Neuronal stem cell (in vitro differentiated cells): ENCODE results near the gene TPCN2.

Source experiments
- DNase-seq: peaks from one replicate; pipeline ENCODE4 v3.0.0-alpha.2; 2013; ENCODE audit warnings: low spot score
- H2AFZ ChIP-seq: one replicate; pipeline ENCODE4 v1.6.1; 2013; ENCODE audit warnings: mild to moderate bottlenecking, low read length, inconsistent platforms
- H2AK5ac ChIP-seq: 2 replicates; pipeline ENCODE4 v1.6.1; 2013; ENCODE audit warnings: low read depth, mild to moderate bottlenecking, inconsistent platforms, low read length, moderate library complexity, mixed read lengths
- H2BK120ac ChIP-seq: 2 replicates; pipeline ENCODE4 v1.6.1; 2013; ENCODE audit warnings: low read depth, mild to moderate bottlenecking, inconsistent platforms, low read length, moderate library complexity, mixed read lengths
- H2BK12ac ChIP-seq: one replicate; pipeline ENCODE4 v1.6.1; 2013; ENCODE audit warnings: low read length, inconsistent platforms
- H2BK15ac ChIP-seq: 2 replicates; pipeline ENCODE4 v1.6.1; 2013; ENCODE audit warnings: mild to moderate bottlenecking, low read length, inconsistent platforms, mixed read lengths
- H2BK5ac ChIP-seq: one replicate; pipeline ENCODE4 v1.6.1; 2013; ENCODE audit warnings: inconsistent platforms, mild to moderate bottlenecking, low read length, moderate library complexity
- H3K14ac ChIP-seq: one replicate; pipeline ENCODE4 v1.6.1; 2013; ENCODE audit warnings: low read length, inconsistent platforms
- H3K18ac ChIP-seq: 2 replicates; pipeline ENCODE4 v1.6.1; 2013; ENCODE audit warnings: low read length, inconsistent platforms
- H3K23ac ChIP-seq: 2 replicates; pipeline ENCODE4 v1.6.1; 2013; ENCODE audit warnings: low read depth, mild to moderate bottlenecking, mixed read lengths, low read length, inconsistent platforms; ENCODE audit not compliant: poor library complexity
- H3K27ac ChIP-seq: replicated peaks from 3 replicates; pipeline ENCODE4 v1.5.1; 2013; ENCODE audit warnings: low read length, inconsistent platforms
- H3K27me3 ChIP-seq, 3 experiments: 2 replicates each; pipeline ENCODE4 v1.6.1; 2013; ENCODE audit warnings: low read length in 3 of 3, mild to moderate bottlenecking in 2 of 3, inconsistent platforms in 1 of 3, low read depth in 1 of 3, mixed read lengths in 1 of 3, moderate library complexity in 1 of 3; ENCODE audit not compliant: control insufficient read depth in 3 of 3, insufficient read depth in 3 of 3
- H3K36me3 ChIP-seq, 2 donors: replicated peaks in 1 of 2; 2 replicates each; pipeline ENCODE4 v1.6.1; 2013; ENCODE audit warnings: low read length in 2 of 2; ENCODE audit not compliant: control insufficient read depth in 2 of 2, insufficient read depth in 2 of 2
- H3K4ac ChIP-seq: 2 replicates; pipeline ENCODE4 v1.6.1; 2013; ENCODE audit warnings: inconsistent platforms, mild to moderate bottlenecking, low read length, moderate library complexity
- H3K4me1 ChIP-seq, 2 donors: 1 replicate in 1 of 2; 2 replicates in 1 of 2; pipeline ENCODE4 v1.6.1; 2013; ENCODE audit warnings: low read length in 2 of 2, low read depth in 1 of 2; ENCODE audit not compliant: control insufficient read depth in 2 of 2, insufficient read depth in 1 of 2
- H3K4me2 ChIP-seq: one replicate; pipeline ENCODE4 v1.6.1; 2013; ENCODE audit warnings: mild to moderate bottlenecking, low read length, inconsistent platforms; ENCODE audit not compliant: insufficient read depth, poor library complexity, severe bottlenecking
- H3K4me3 ChIP-seq, 2 donors: 2 replicates each; pipeline ENCODE4 v1.5.1; 2013; ENCODE audit warnings: low read length in 2 of 2, mild to moderate bottlenecking in 2 of 2, inconsistent platforms in 1 of 2, moderate library complexity in 1 of 2
- H3K79me1 ChIP-seq: one replicate; pipeline ENCODE4 v1.6.1; 2013; ENCODE audit warnings: low read depth, mild to moderate bottlenecking, inconsistent platforms, low read length, moderate library complexity
- H3K9ac ChIP-seq: one replicate; pipeline ENCODE4 v1.6.1; 2013; ENCODE audit warnings: mild to moderate bottlenecking, low read depth, low read length, inconsistent platforms; ENCODE audit not compliant: poor library complexity
- H3K9me3 ChIP-seq, 2 donors: replicated peaks in 1 of 2; 2 replicates each; pipeline versions ENCODE3 to v1.6.1; 2013; ENCODE audit warnings: low read length in 2 of 2, mild to moderate bottlenecking in 2 of 2, inconsistent platforms in 1 of 2, low read depth in 1 of 2, mixed read lengths in 1 of 2, moderate library complexity in 1 of 2; ENCODE audit not compliant: control insufficient read depth in 2 of 2, insufficient read depth in 1 of 2
- H4K8ac ChIP-seq: one replicate; pipeline ENCODE4 v1.6.1; 2013; ENCODE audit warnings: low read depth, mild to moderate bottlenecking, inconsistent platforms, low read length, moderate library complexity
- H4K91ac ChIP-seq: one replicate; pipeline ENCODE4 v1.6.1; 2013; ENCODE audit warnings: low read length, low read depth, mild to moderate bottlenecking, inconsistent platforms; ENCODE audit not compliant: poor library complexity
- WGBS, 2 donors: extraction: QIAGEN DNeasy Blood & Tissue Kit; methylation state at CpG; one replicate each; pipeline ENCODE4 v1.1.7; 2013; ENCODE audit warnings: missing lambda C conversion rate in 2 of 2, mixed read lengths in 1 of 2; ENCODE audit not compliant: insufficient read length in 2 of 2, insufficient replicate concordance in 1 of 2; ENCODE audit errors: extremely low coverage in 2 of 2; 5-methylcytosine and 5-hydroxymethylcytosine counted together

The TPCN2 gene

DNA sequence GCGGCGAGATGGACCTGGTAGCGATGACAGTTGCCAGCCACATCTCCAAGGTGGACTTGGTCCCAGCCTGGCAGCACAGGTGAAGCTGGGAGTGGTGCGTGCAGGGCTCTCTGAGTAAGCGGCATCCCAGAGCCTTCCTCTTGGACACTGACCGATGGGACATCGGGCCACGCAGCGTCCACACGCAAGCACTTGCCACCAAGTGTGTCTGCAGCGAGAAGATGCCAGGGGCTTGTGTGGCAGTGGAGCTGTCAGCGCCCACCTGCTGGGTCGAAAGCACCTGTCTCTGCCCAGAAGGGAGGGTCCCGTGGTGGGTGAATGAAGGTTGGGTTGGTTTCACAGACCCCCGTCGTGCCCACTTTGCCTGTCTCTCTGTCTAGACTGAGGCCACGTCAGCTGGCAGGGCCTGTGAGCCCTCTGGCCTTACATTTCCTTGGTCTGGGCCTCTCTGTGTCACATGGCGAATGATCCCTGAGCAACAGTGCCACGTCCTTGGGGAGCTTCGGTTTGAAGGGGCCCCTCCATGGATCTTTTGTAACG, 56.2 kb downstream of the TPCN2 start:
- Histone ChIP-seq H2BK12ac (peak overlapping the region; percentile 43), H3K14ac (no peak overlapping the region), H3K4ac (peak overlapping the region; percentile 81), H3K9ac (no peak overlapping the region), H3K79me1 (peaks cover 4% of the 10 kb centered on the region), H2BK5ac (peak overlapping the region; percentile 95), H2BK15ac (peak overlapping the region; percentile 30), H3K4me1 (no peaks in the 10 kb centered on the region), H3K18ac (peak overlapping the region; percentile 54), H3K36me3 (no peaks in the 10 kb centered on the region), H3K27ac (no peak overlapping the region), H3K4me2 (no peak overlapping the region), H4K8ac (no peak overlapping the region), H2AK5ac (peak overlapping the region; percentile 81), H2AFZ (no peak overlapping the region), H3K23ac (peak overlapping the region; percentile 83), H3K9me3 (peaks cover 0 to 4% of the 10 kb centered on the region in 2 donors), H3K4me3 (no peak overlapping the region), H3K27me3 (no peaks in the 10 kb centered on the region), H4K91ac (no peak overlapping the region), H2BK120ac (no peak overlapping the region)
- DNase-seq = no peak
- WGBS, 2 donors = no CpG with 5 or more reads among the region's 21 CpGs

DNA sequence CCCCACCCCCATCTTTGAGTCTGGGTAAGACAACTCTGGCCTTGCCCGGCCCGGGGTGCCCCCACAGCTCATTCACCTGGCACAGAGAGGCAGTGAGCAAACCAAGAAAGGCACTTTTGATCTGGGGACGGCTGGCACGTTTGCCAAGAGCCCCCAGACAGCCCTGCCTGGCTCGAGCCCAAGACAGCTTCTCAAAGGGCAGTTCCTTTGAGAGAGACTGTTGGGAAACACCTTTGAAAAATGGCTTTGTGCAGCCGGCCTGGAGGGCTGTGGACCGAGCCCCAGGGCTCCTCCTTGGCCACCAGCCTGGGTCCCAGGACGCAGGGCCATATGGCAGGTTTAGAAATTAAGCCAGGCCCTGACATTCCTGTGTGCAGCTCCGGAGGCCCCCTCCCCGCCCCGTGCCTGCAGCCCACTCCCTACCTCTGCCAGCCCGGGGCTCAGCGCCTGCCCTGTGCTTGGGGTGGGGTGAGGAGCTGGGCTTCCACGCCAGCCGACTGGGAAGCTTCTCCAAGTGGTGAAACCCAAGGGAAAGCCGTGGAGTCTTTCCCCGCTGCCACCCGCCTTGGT, 56.8 kb downstream of the TPCN2 start:
- Histone ChIP-seq H3K4ac (no peak overlapping the region), H4K91ac (no peak overlapping the region), H4K8ac (no peak overlapping the region), H3K27me3 (no peaks in the 10 kb centered on the region), H3K18ac (no peak overlapping the region), H2BK120ac (no peak overlapping the region), H3K4me3 (no peak overlapping the region), H2BK12ac (no peak overlapping the region), H3K36me3 (no peaks in the 10 kb centered on the region), H3K4me2 (no peak overlapping the region), H3K9ac (no peak overlapping the region), H3K14ac (no peak overlapping the region), H3K23ac (peak overlapping the region; percentile 83), H3K79me1 (peaks cover 4% of the 10 kb centered on the region), H2AK5ac (peak overlapping the region; percentile 11), H3K9me3 (peaks cover 0 to 4% of the 10 kb centered on the region in 2 donors), H2AFZ (no peak overlapping the region), H2BK5ac (peak overlapping the region; percentile 95), H3K27ac (no peak overlapping the region), H2BK15ac (no peak overlapping the region), H3K4me1 (no peaks in the 10 kb centered on the region)
- WGBS, 2 donors = no CpG with 5 or more reads among the region's 18 CpGs
- no peak for DNase-seq

DNA sequence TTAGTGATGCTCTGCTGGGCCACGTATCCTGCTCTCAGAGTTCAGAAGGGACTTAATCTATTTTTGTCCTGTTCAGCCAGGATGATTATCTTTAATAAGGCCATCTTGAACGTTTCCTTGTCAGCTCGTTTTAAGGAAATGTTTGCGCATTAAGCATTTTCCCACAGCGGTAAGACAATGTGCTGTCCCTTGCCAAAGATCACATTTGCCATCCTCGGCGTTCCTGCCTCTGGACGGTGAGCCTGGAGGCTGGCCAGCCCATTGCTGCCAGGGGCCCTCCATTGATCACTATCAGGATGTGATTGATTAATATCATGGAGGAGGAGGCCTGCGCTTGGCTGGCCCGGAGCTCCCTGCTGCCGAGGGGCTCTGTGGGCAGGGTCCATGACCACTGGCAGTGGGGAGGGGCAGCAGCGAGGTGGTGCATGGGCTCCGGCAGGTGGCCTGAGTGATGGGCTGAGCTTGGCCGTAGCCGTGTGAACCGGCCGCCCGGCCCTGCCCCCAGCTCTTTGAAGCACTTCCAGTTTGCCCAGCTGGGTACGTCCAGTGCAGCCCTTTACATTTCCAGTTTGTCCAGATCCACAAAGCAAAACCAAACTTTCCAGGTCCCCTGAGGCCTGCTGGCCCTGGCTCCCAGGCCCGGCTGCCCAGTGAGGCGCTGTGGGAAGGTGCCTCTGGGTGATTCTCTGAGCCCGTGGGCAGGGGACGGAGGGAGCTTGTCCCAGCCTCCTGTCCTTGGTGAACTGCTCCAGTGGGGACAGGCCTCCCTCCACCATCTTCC, 57.5 kb downstream of the TPCN2 start:
- Histone ChIP-seq H2BK5ac (peak overlapping the region; percentile 25), H2BK120ac (no peak overlapping the region), H3K27me3 (no peaks in the 10 kb centered on the region), H3K27ac (no peak overlapping the region), H3K9me3 (peaks cover 0 to 4% of the 10 kb centered on the region in 2 donors), H2AK5ac (peak overlapping the region; percentile 63), H3K14ac (no peak overlapping the region), H3K4me3 (no peak overlapping the region), H3K4ac (peak overlapping the region; percentile 68), H3K36me3 (no peaks in the 10 kb centered on the region), H3K4me1 (no peaks in the 10 kb centered on the region), H2AFZ (no peak overlapping the region), H3K23ac (peak overlapping the region; percentile 25), H3K79me1 (peaks cover 4% of the 10 kb centered on the region), H4K91ac (no peak overlapping the region), H2BK12ac (no peak overlapping the region), H3K18ac (peak overlapping the region; percentile 52), H4K8ac (no peak overlapping the region), H3K4me2 (no peak overlapping the region), H2BK15ac (no peak overlapping the region), H3K9ac (peak overlapping the region; percentile 27)
- no peak for DNase-seq
- WGBS, 2 donors = no CpG with 5 or more reads among the region's 23 CpGs

DNA sequence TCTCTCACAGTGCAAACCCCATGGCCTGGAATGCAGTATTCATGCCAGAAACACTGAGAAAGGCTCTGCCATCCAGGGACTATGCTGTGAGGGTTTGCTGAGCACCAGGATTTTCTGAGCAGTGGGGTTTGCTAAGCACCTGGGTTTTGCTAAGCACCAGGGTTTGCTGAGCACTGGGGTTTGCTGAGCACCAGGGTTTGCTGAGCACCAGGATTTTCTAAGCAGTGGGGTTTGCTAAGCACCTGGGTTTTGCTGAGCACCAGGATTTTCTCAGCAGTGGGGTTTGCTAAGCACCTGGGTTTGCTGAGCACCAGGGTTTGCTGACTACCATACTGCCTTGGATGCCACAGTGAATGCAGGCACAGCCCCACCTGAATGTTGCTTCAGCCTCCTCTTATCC, 58.7 kb downstream of the TPCN2 start:
- Histone ChIP-seq H3K18ac (no peak overlapping the region), H3K23ac (no peak overlapping the region), H4K8ac (no peak overlapping the region), H3K4me2 (no peak overlapping the region), H3K27ac (no peak overlapping the region), H2BK120ac (no peak overlapping the region), H4K91ac (no peak overlapping the region), H2BK5ac (no peak overlapping the region), H3K27me3 (no peaks in the 10 kb centered on the region), H2AK5ac (no peak overlapping the region), H2AFZ (no peak overlapping the region), H2BK15ac (no peak overlapping the region), H3K4ac (no peak overlapping the region), H2BK12ac (no peak overlapping the region), H3K36me3 (no peaks in the 10 kb centered on the region), H3K79me1 (peaks cover 1% of the 10 kb centered on the region), H3K4me1 (no peaks in the 10 kb centered on the region), H3K14ac (no peak overlapping the region), H3K9ac (no peak overlapping the region), H3K9me3 (peaks cover 0 to 4% of the 10 kb centered on the region in 2 donors), H3K4me3 (no peak overlapping the region)
- no peak for DNase-seq
